ENCODE results near the gene SH3RF3.

SH3RF3 gene

DNA sequence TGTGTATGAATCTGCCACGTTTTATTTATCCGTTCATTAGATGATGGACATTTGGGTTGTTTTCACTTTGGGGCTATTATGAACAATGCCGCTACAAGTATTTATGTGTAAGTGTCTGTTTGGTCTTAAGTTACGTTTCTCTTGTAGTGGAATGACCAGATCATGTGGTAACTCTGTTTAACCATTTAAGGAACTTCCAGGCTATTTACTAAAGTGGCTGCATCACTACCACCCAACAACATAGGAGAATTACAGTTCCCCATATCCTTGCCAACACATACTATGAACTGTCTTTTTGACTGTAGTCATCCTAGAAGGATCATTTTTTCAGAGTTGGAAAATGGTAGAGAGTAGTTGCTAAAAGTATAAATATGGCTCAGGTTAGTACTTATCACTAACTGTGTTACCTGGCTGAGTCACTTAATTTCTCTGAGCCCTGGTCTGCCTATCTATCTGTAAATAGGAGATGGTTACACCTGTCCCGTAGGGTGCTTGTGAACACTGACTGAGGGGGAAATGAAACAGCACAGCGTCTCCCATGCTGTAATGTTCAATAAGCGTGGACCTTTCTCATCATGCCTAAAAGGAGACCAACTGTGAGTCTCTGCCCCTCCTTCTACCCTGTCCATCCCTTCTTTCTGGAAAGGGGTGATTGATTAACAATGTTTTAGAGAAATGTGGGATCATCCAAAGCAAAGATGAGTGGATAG, 103.1 kb downstream of the SH3RF3 start:
- TF ChIP-seq, protein P1, sequence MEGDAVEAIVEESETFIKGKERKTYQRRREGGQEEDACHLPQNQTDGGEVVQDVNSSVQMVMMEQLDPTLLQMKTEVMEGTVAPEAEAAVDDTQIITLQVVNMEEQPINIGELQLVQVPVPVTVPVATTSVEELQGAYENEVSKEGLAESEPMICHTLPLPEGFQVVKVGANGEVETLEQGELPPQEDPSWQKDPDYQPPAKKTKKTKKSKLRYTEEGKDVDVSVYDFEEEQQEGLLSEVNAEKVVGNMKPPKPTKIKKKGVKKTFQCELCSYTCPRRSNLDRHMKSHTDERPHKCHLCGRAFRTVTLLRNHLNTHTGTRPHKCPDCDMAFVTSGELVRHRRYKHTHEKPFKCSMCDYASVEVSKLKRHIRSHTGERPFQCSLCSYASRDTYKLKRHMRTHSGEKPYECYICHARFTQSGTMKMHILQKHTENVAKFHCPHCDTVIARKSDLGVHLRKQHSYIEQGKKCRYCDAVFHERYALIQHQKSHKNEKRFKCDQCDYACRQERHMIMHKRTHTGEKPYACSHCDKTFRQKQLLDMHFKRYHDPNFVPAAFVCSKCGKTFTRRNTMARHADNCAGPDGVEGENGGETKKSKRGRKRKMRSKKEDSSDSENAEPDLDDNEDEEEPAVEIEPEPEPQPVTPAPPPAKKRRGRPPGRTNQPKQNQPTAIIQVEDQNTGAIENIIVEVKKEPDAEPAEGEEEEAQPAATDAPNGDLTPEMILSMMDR (conservative IDR thresholded peaks at IDR 0.05), result no peak

DNA sequence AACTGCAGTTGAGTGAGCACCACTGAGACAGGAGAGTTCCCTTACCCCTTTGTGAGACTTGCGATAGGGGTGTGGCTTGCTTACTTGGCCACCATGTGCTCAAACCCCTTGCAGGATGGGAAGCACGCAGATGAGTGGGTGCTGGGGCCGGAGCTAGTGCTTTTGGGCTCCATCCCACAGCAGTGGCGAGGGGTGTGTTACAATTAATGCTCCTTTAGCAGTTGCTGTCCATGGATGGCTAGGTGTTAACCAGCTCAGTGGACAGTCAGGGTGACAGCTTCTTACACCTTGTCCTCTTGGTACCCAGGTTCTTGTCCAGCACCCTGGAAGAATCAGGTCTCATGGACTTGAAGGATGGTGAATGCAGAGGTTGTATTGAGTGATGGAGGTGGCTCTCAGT, 103.9 kb downstream of the SH3RF3 start:
- TF ChIP-seq, protein P1 (conservative IDR thresholded peaks at IDR 0.05), result no peak
- no peak overlapping the region for H3K27ac ChIP-seq

More for the DNA sequence above, 103.1 kb downstream of the SH3RF3 start:
- H3K27ac ChIP-seq, result no peak overlapping the region

DNA sequence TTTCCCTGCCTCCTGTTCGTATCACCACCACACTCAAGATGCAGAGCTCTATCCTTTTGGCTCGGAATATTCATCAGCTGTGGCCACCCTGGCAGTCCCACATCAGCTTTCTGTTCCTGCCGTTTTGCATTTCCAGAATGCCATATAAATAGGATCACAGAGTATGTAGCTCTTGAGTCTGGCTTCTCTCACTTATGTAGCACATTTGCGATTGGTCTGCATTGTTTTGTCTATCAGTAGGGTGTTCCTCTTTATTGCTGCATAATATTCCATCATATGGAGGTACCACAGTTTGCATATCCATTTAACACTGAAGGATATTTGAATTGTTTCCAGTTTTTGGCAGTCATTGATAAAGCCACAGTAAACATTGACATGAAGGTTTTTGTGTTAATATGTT, 104.6 kb downstream of the SH3RF3 start:
- no peak overlapping the region for H3K27ac ChIP-seq
- TF ChIP-seq, protein P1 (conservative IDR thresholded peaks at IDR 0.05), result no peak

DNA sequence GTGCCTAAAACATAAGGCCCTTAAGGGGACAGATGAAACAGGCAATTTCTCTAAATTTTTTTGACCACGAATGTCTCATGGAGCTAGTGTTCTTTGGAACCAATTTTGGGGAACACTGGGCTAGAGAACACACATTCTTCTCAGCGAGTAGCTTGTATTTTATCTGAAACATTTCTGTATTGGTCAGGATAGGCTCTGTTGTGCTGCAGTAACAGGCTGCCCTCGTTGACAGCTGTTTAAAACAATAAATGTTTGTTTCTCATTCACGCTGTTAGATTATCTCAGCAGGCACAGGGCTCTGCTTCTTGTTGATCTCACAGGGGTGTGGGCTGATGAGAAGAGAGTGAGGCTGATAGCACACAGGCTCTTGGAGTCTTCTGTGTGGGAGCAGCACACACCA, 105.3 kb downstream of the SH3RF3 start:
- TF ChIP-seq, protein P1 (conservative IDR thresholded peaks at IDR 0.05), result no peak
- H3K27ac ChIP-seq, result no peak overlapping the region

DNA sequence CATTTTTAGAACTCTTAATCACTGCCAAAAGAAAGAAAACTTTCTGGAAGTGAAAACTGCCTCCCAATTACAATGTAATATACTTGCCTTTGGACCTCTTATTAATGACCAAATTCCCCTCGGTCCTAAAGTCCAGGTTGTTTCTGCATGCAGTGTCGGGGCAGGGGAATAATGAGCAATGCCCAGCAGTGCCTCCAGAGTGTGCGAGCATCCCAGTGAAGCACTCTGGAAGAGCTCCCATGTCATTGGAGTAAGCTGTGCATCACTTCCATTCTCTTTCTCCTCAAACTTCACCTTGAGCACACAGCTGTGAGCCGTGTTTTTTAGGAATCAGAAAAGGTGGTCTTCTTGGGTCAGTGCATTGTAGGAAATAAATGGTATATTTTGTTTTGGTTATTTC, 107.1 kb downstream of the SH3RF3 start:
- no peak overlapping the region for H3K27ac ChIP-seq
- TF ChIP-seq, protein P1 (conservative IDR thresholded peaks at IDR 0.05), result no peak

DNA sequence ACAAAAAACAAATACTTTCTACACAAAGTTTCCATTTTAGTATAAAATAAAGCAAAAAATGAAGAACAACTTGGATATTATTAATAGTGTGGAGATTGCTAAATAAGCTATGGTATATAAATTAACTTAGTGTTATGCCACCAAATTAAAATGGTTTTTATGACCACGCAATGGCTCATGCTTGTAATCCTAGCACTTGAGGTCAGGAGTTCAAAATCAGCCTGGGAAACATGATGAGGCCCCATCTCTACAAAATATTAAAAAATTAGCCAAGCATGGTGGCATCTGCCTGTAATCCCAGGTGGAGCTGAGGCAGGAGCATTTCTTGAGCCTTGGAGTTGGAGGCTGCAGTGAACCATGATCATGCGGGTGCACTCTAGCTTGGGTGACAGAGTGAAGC, 108.8 kb downstream of the SH3RF3 start:
- H3K27ac ChIP-seq, result no peak overlapping the region
- TF ChIP-seq, protein P1 (conservative IDR thresholded peaks at IDR 0.05), result no peak

DNA sequence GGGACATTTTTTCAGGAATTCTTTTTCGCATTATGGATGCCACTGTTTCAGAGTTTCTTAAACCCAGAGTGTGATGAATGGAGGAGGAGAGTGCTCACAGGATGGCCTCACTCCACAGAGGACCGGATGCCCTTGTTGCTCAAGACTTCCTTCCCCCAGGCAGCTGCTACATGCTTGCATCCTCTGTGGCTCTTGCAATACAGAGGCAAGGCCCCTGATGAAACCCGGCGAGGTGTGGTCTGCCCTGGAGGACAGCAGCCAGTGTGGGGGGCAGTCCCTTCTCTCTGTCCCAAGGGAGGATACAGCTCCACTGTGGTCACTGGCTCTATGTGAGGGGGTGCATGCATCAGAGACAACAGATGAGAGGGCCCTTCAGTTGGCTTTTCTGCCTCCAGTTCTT, 109.6 kb downstream of the SH3RF3 start:
- TF ChIP-seq, protein P1 (conservative IDR thresholded peaks at IDR 0.05), result no peak
- H3K27ac ChIP-seq, result no peak overlapping the region
